HFFc6 (cell line): ENCODE data around the gene DDHD1. TPM values are rescaled to one million over a fixed set of nuclear protein-coding genes. Genes with fewer than 3 reads are reported as not detected.
"Not testable (repeated sequence)": the region's sequence is repeated elsewhere in the genome, so short reads cannot be mapped to it uniquely, and the experiment has no call there.

ENCODE experiments used
- DNase-seq: peaks from one replicate; pipeline ENCODE4 v3.0.0-alpha.2; 2018
- H3K27ac Mint-ChIP-seq: 2 replicates; pipeline ENCODE4 v1.8.0; 2020; ENCODE audit warnings: mild to moderate bottlenecking, mixed read lengths
- H3K27me3 Mint-ChIP-seq: 2 replicates; pipeline ENCODE4 v1.8.0; 2021; ENCODE audit warnings: mild to moderate bottlenecking, moderate library complexity, mixed read lengths; ENCODE audit not compliant: insufficient read depth
- H3K36me3 Mint-ChIP-seq: 2 replicates; pipeline ENCODE4 v1.8.0; 2021; ENCODE audit warnings: low read depth, mixed read lengths
- H3K4me1 Mint-ChIP-seq: 2 replicates; pipeline ENCODE4 v1.8.0; 2020; ENCODE audit warnings: low read depth, mixed read lengths
- H3K4me3 Mint-ChIP-seq: 2 replicates; pipeline ENCODE4 v1.8.0; 2020; ENCODE audit warnings: mild to moderate bottlenecking, moderate library complexity, mixed read lengths
- H3K9me3 Mint-ChIP-seq: 2 replicates; pipeline ENCODE4 v1.8.0; 2020; ENCODE audit warnings: mild to moderate bottlenecking, mixed read lengths
- CTCF ChIP-seq: fragments of 200-600 bp; sonication (generic); IDR thresholded peaks from 2 replicates; pipeline ENCODE4 v1.5.0; 2021; ENCODE audit warnings: antibody characterized with exemption, mild to moderate bottlenecking
- total RNA-seq, 6 experiments: library from RNA; stranded (reverse); fragmentation: NEBNext Ultra II Directional; extraction: Animal tissue kit (Norgen Biotek cat#: 25700); gene quantifications; 2 replicates in 1 of 6; 3 replicates in 5 of 6; pipeline ENCODE4 v1.2.3, GENCODE V29; 2021

The DDHD1 gene
- total RNA-seq, 6 experiments from 2014 or later: 9.1 to 10.7 (median 9.7) TPM

GRCh38 chr14:53146739-53147138 is 6.4 kb downstream of the DDHD1 start:
- Mint-ChIP-seq H3K4me3 (no peak overlapping the region), H3K9me3 (peaks cover 4% of the 10 kb centered on the region), H3K4me1 (peaks cover 44% of the 10 kb centered on the region), H3K27ac (no peak overlapping the region), H3K27me3 (no peaks in the 10 kb centered on the region), H3K36me3 (peaks cover 17% of the 10 kb centered on the region)
- no peak for DNase-seq
- TF ChIP-seq CTCF: no peak

GRCh38 chr14:53144244-53144643 is 8.9 kb downstream of the DDHD1 start:
- Mint-ChIP-seq H3K4me3 (no peak overlapping the region), H3K27me3 (no peaks in the 10 kb centered on the region), H3K9me3 (peaks cover 29% of the 10 kb centered on the region), H3K36me3 (peaks cover 42% of the 10 kb centered on the region), H3K4me1 (peaks cover 23% of the 10 kb centered on the region), H3K27ac (no peak overlapping the region)
- TF ChIP-seq CTCF: no peak
- no peak for DNase-seq

GRCh38 chr14:53140585-53140984 is 12.5 kb downstream of the DDHD1 start:
- DNase-seq: no peak
- H3K9me3 Mint-ChIP-seq: peaks cover 35% of the 10 kb centered on the region
- TF ChIP-seq CTCF: no peak
- no peak overlapping the region for H3K27ac Mint-ChIP-seq
- H3K27me3 Mint-ChIP-seq: no peaks in the 10 kb centered on the region
- H3K36me3 Mint-ChIP-seq: peaks cover 56% of the 10 kb centered on the region
- peaks cover 7% of the 10 kb centered on the region for H3K4me1 Mint-ChIP-seq
- H3K4me3 Mint-ChIP-seq: no peak overlapping the region

- H3K4me1 Mint-ChIP-seq: no peaks in the 10 kb centered on the region
- no peak overlapping the region for H3K4me3 Mint-ChIP-seq
Measured at GRCh38 chr14:53137568-53138203, 15.4 kb downstream of the DDHD1 start.

GRCh38 chr14:53130491-53130890 is 22.6 kb downstream of the DDHD1 start:
- not testable (repeated sequence) for H3K36me3 Mint-ChIP-seq, H3K4me3 Mint-ChIP-seq, H3K9me3 Mint-ChIP-seq, H3K27ac Mint-ChIP-seq, H3K27me3 Mint-ChIP-seq, DNase-seq
- H3K4me1 Mint-ChIP-seq: peaks cover 18% of the 10 kb centered on the region

More at GRCh38 chr14:53137568-53138203, 15.4 kb downstream of the DDHD1 start:
- H3K9me3 Mint-ChIP-seq: peaks cover 35% of the 10 kb centered on the region
- no peaks in the 10 kb centered on the region for H3K27me3 Mint-ChIP-seq
- H3K27ac Mint-ChIP-seq: no peak overlapping the region
- TF ChIP-seq CTCF: no peak
- DNase-seq: no peak
- H3K36me3 Mint-ChIP-seq: peaks cover 46% of the 10 kb centered on the region

GRCh38 chr14:53128303-53129028 is 24.7 kb downstream of the DDHD1 start:
- no peak for TF ChIP-seq CTCF
- Mint-ChIP-seq H3K9me3 (no peaks in the 10 kb centered on the region), H3K36me3 (no peaks in the 10 kb centered on the region), H3K27ac (no peak overlapping the region), H3K4me1 (peaks cover 23% of the 10 kb centered on the region), H3K4me3 (no peak overlapping the region), H3K27me3 (no peaks in the 10 kb centered on the region)
- no peak for DNase-seq
